ENCODE data around the gene LSMEM2.
"Not testable (repeated sequence)": the region's sequence is repeated elsewhere in the genome, so short reads cannot be mapped to it uniquely, and the experiment has no call there.

The LSMEM2 gene

DNA sequence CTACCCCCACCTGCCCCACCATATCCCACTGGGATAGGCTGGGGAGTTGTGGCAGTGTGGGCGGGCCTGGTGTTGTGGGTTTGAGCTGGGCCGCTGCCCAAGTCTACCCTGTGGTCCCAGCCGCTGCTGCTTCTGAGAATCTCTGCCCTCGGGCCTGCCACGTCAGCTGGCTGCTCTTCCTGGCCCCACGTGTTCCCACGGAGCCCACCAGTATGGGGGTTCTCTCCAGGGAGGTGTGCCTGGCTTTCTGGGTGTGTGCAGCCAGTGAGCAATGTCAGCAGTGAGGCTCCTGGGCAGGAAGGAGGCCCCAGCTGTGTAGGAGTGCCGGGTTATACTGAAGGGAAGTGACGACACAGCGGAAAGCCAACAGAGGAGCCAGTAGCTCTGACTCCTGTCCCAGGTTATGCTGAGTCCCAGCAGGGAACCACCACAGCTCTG lies 32.4 kb upstream of the LSMEM2 start:
- DNase-seq, result no peak

- no peak for DNase-seq
Measured at GRCh38 chr3:50248387-50248786, 30.5 kb upstream of the LSMEM2 start.

GRCh38 chr3:50249457-50249856 lies 29.4 kb upstream of the LSMEM2 start:
- DNase-seq, result no peak

DNA sequence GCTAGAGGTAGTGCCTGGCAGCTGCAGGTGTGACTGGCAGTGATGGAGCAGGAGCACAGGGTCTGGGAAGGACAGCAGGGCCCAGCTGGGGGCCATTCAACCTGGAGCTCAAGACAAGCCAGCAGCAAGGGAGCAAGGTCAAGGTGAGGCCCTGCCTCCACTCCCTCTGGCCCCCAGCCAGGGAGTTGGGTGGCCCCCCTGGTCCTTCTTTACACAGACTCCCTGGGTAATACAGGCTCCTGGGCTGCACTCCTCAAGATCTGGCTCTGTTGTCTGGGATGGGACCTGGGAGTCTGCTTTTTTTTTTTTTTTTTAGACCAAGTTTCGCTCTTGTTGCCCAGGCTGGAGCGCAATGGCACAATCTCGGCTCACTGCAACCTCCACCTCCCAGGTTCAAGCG lies 28.4 kb upstream of the LSMEM2 start:
- no peak for DNase-seq

DNA sequence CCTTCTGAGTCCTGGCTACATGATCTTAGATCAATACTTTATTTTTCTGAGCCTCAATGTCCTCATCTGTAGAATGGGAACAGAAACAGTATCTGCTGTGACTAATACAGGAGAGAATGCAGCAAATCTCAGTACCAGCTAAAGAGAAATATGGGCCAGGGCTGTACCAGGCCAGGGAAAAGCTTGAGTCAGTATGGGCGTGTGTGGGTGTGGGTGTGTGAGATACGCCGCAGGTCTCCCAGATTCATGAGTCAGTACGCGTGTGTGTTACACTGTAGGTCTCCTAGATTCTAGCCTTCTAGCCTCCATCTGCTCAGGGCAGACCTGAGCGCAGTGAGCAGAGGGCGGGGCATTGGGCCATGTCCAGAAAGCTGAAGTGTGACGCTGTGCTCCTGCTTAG lies 27.7 kb upstream of the LSMEM2 start:
- no peak for DNase-seq

- DNase-seq, result no peak
Measured at GRCh38 chr3:50254577-50255250, 24.2 kb upstream of the LSMEM2 start.

GRCh38 chr3:50255251-50255615 lies 23.7 kb upstream of the LSMEM2 start:
- no peak for DNase-seq

- DNase-seq, result peak; percentile 39 to 64
Measured at GRCh38 chr3:50256978-50257890, 21.7 kb upstream of the LSMEM2 start.

DNA sequence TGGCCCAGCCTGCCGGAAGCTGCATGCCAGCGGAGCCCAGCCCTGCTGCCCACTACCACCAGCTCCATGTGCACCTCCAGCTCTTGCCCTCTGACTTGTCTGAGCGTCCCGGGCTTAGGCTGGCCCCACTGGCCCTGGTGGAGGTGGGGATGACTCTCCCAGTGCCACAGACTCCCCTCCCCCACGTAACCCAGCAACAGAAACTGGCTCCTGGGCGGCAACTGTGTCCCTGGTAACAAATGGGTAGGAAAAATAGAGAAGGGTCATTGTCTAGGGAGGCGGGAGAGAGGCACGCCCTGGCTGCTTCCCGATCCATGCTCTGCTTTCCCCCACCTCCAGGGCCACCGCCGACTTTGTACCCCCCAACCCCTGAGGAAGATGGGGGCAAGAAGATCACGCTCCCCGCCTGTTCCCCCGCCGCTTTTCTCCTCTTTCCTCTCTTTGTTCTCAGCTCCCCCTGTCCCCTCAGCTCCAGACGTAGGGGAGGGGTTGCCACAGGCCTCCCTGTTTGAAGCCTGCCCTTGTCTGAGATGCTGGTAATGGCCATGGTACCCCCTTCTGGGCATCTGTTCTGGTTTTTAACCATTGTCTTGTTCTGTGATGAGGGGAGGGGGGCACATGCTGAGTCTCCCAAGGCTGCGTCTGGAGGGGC lies 20.7 kb upstream of the LSMEM2 start:
- DNase-seq, result no peak

GRCh38 chr3:50258979-50259378 lies 19.9 kb upstream of the LSMEM2 start:
- DNase-seq, result no peak

- peak in 1 of 2 experiments; percentile 56 for DNase-seq
Measured at GRCh38 chr3:50259432-50260026, 19.4 kb upstream of the LSMEM2 start.

DNA sequence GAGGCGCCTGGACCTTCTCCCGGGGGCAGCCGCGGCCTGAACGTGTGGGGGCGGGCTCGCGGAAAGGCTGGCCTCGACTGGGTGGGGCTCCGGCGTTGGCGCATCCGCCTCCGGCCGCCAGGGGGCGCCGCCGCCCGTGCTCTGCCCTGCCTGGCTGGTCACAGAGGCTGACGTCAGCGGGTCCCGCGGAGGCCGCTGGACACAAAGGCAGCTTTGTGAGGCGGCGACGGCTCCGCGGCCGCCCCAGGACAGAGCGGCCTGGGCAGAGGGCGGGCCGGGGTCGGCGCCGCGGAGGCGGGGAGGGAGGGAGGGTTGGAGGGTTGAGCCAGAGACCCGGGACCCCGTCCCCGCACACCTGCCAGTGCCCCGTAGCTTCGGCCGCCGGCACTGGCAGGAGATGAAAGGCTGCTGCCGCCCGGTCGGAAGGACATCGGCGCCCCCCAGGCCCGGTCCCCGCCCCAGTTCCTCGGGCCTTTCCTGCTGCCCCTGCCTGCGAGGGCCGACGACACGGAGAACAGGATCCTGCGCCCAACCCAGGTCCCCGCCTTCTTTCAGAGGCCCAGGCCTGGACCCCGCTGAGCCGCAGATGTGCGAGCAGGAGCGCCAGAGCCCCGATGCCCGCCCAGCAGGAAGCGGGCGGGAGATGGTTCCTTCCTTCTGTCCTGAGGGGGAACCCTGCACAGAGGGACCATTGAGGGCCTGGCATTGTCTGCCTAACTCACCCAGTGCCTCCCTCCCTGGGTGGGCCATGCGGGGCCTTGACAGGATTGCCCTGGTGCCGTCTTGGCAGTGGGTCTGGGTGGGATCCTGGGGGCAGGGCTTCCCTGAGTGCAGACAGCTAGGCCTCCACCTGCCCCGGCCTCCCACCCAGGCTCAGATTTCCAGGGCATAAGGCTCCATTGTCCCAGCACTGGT lies 18.6 kb upstream of the LSMEM2 start:
- DNase-seq, result peak; percentile 43 to 75

DNA sequence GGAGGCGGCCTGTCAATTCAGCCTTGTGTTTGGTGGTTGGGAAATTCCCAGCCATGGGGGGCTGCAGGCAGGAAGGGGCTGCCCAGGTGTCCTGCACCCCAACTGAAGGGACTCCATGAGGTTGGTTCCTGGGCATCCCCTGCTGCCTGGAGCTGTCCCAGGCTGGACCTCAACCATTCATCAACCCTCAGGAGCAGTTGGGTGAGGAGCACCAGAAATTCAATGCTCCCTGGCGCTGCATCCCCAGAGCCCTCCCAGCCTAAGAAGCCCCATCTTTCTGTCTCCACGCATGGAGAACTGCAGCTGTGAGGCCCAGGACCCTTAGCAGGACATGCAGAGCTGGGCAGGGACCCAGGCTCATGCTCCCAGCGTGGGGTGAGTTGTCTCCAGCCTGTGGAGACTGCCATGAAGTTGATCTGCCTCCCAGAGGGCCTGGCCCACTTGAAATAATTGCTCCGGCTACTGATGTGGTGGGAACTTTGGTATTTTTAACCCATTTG lies 17.9 kb upstream of the LSMEM2 start:
- no peak for DNase-seq

- no peak for DNase-seq
Measured at GRCh38 chr3:50261505-50261904, 17.4 kb upstream of the LSMEM2 start.

DNA sequence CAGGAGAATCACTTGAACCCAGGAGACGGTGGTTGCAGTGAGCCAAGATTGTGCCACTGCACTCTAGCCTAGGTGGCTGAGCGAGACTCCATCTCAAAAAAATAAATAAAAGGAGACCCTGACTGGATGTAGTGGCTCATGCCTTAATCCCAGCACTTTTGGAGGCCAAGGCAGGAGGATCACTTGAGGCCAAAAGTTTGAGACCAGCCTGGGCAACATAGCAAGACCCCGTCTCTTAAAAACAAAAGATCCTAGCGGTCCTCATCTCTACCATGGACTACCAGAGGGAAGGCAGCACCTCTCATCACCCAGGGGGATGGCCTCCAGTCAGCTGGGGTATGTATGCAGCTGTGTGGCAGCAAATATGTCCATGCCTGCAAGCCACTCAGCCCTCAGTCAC lies 16.7 kb upstream of the LSMEM2 start:
- not testable (repeated sequence) for DNase-seq

DNA sequence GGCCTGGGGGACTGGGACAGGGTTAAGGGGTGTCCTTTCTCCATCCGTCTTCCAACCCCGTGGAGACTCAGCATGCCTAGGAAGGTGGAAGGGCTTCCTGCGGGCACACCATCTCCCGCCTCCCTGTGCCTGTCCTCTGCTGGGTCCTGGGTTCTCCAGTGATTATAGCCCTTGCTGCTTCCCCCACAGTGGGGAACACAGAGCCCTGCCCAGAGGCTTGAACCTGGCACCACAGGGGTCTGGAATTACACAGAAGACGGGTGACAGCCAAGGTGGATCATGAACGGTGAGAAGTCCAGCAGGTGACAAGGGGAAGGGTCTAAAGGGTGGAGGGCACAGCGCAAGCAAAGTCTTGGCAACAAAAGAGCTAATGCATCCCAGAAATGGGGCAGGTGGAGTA lies 16.1 kb upstream of the LSMEM2 start:
- DNase-seq, result no peak

- no peak for DNase-seq
Measured at GRCh38 chr3:50263478-50264382, 15.2 kb upstream of the LSMEM2 start.

DNA sequence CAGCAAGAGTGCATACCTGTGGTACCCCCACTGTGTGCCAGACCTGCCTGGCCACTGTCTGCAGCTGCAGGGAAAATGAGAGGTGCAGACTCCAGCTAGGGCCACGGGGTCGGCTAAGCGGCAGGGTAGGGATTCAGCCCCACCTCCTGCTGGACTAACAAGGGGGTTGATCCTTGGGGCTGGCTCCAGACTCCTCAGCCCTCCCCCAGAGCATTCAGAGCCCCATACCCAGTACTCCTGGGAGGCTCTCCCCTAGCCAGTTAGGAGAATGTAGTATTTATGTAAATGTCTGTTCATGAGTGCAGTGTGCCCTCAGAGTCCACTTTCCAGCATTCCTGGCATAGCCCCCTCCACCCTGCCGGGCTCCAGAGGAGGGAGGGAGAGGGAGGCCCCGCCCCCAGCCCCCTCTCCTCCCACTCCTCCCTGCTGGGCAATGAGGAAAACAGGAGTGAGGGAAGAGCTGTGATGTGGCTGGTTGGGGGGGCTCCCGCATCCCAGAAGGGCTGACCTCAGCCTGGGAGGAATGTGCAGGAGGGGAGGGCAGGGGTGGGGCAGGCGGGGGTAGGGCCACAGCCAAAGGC lies 14.4 kb upstream of the LSMEM2 start:
- no peak for DNase-seq

- no peak for DNase-seq
Measured at GRCh38 chr3:50264964-50265485, 13.9 kb upstream of the LSMEM2 start.

DNA sequence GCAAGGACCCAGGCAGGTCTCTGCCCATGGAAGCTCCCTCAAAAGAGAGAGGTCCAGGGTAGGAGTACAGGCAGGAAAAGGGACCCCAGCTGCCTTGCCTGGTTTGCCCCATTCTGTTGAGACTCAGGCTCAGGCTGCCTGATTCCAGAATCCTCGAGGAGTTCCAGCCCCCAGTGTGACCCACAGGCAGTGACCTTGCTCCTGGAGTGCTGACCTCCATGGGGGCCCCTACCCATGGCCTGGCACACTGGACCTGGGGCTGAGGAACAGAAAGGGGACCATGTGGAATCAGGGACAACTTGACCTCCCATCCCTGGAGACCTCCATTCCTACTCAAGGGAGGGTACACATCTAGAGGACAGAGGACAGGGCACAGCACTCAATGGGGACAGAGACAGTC lies 13.3 kb upstream of the LSMEM2 start:
- DNase-seq, result no peak

All from NCI-H524 (cell line).